ENCODE measurements around the gene TPK1. TPM values are rescaled to one million over a fixed set of nuclear protein-coding genes. Genes with fewer than 3 reads are reported as not detected.
"Not testable (repeated sequence)": the region's sequence is repeated elsewhere in the genome, so short reads cannot be mapped to it uniquely, and the experiment has no call there.

TPK1 gene
- polyA plus RNA-seq, 1 of the 3 experiments (the other 2 are of a cell fraction): 3.3 TPM

DNA sequence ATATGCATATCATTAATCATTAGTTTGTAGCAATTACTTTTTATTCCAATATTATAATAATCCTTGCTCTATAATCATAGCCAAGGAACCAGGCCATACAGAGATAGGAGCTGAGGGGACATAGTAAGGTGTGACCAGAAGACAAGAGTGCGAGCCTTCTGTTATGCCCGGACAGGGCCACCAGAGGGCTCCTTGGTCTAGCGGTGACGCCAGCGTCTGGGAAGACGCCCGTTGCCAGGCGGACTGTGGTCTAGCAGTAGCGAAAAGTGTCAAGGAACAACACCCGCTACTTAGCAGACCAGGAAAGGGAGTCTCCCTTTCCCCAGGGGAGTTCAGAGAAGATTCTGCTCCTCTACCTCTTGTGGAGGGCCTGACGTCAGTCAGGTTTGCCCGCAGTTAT is 109.0 kb downstream of the TPK1 start:
- H3K79me2 ChIP-seq (ENCODE audit: insufficient read depth); H3F3A ChIP-seq (replicated peaks; ENCODE audit: insufficient read depth); H3K9ac ChIP-seq; H2AFZ ChIP-seq (ENCODE audit: low read depth); H4K20me1 ChIP-seq (ENCODE audit: insufficient read depth); CTCF ChIA-PET; H3K4me2 ChIP-seq; DNase-seq; POLR2A ChIA-PET; H3K27me3 ChIP-seq (ENCODE audit: insufficient read depth); H3K4me3 ChIP-seq (ENCODE audit: low read depth in 2 of 2, low read length in 1 of 2); H3K9me3 ChIP-seq; H3K36me3 ChIP-seq (replicated peaks in 1 of 2; ENCODE audit: control insufficient read depth in 1 of 2, insufficient read depth in 2 of 2, low read length in 1 of 2); H3K27ac ChIP-seq (ENCODE audit: low read depth in 2 of 2, low read length in 1 of 2); H3K4me1 ChIP-seq (ENCODE audit: control insufficient read depth in 1 of 2, insufficient read depth in 2 of 2, low read depth in 1 of 2, low read length in 1 of 2); H3K9me2 ChIP-seq: not testable (repeated sequence)
- TF ChIP-seq CTCF (IDR thresholded peaks at IDR 0.05): peak; percentile 56
- WGBS (ENCODE audit: low lambda C conversion rate): 37% methylated on average over 11 of the region's 12 CpGs

DNA sequence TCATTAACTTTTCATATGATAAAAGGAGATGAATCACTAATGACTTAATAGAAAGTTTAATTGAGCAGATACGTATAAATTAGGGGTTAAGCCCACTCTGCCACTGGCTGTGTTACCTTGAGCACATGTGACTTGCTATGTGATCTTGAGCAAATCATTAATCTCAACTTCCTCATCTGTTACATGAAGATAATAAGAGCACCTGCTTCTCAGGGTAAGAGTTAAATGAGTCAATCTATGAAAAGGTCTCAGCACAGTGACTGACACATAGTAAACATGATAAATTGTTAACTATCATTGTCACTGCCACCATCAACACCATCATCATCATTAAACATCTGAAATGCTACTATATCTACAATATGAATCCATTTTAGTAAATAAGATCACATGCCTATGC is 110.8 kb downstream of the TPK1 start:
- no peaks in the 10 kb centered on the region for H4K20me1 ChIP-seq (ENCODE audit: insufficient read depth)
- no peaks in the 10 kb centered on the region for H3F3A ChIP-seq (replicated peaks; ENCODE audit: insufficient read depth)
- no peak overlapping the region for H3K9ac ChIP-seq
- no peaks in the 10 kb centered on the region for H3K36me3 ChIP-seq (replicated peaks in 1 of 2; ENCODE audit: control insufficient read depth in 1 of 2, insufficient read depth in 2 of 2, low read length in 1 of 2)
- H3K4me2 ChIP-seq: no peak overlapping the region
- H3K9me2 ChIP-seq: no peaks in the 10 kb centered on the region
- WGBS (ENCODE audit: low lambda C conversion rate): 6% methylated on average over 1 of the region's 1 CpG
- H3K9me3 ChIP-seq: 0 out of 2 replicates have a peak, but pooled peaks cover 4% of the 10 kb centered on the region
- CTCF ChIA-PET: no interaction called here
- H3K27ac ChIP-seq (ENCODE audit: low read depth in 2 of 2, low read length in 1 of 2): no peak overlapping the region
- no peak overlapping the region for H2AFZ ChIP-seq (ENCODE audit: low read depth)
- H3K4me1 ChIP-seq (ENCODE audit: control insufficient read depth in 1 of 2, insufficient read depth in 2 of 2, low read depth in 1 of 2, low read length in 1 of 2): no peaks in the 10 kb centered on the region
- POLR2A ChIA-PET: no interaction called here
- H3K79me2 ChIP-seq (ENCODE audit: insufficient read depth): no peaks in the 10 kb centered on the region
- H3K4me3 ChIP-seq (ENCODE audit: low read depth in 2 of 2, low read length in 1 of 2): no peak overlapping the region
- no peaks in the 10 kb centered on the region; the same call in 1 of the 2 replicates for H3K27me3 ChIP-seq (ENCODE audit: insufficient read depth)
- DNase-seq: no peak
- no peak for TF ChIP-seq RFX5 (IDR thresholded peaks at IDR 0.05; ENCODE audit: low read length)
- no peak for TF ChIP-seq JUND (IDR thresholded peaks at IDR 0.05)
- TF ChIP-seq FOXJ3 (CRISPR knock-in tag; IDR thresholded peaks at IDR 0.05): no peak
- no peak for TF ChIP-seq SIN3A (IDR thresholded peaks at IDR 0.05; ENCODE audit: borderline replicate concordance, low read depth, low read length)
- no peak for TF ChIP-seq MXI1 (IDR thresholded peaks at IDR 0.05; ENCODE audit: low read depth, low read length)
- TF ChIP-seq NFIC (IDR thresholded peaks at IDR 0.05; ENCODE audit: borderline replicate concordance): no peak

DNA sequence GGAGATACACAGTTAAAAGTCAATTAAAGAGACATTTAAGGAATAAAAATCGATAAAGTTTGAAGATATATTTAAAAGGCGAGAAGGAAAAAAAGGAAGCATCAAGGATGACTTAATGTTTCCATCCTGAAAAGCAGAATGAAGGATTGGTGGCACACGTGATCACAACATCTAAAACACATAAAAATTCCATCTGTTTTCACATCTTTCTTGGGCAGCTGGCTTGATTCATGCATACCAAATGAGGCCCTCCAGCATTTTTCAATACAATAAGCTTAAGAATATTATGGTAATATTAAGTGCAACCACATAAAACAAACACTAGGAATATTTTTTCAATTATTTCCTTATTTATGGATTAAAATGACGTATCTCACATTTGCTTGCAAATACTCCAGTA is 112.6 kb downstream of the TPK1 start:
- no peak overlapping the region for H2AFZ ChIP-seq (ENCODE audit: low read depth)
- H3K27ac ChIP-seq (ENCODE audit: low read depth in 2 of 2, low read length in 1 of 2): no peak overlapping the region
- POLR2A ChIA-PET: no interaction called here
- no peak overlapping the region for H3K4me2 ChIP-seq
- H3K4me1 ChIP-seq (ENCODE audit: control insufficient read depth in 1 of 2, insufficient read depth in 2 of 2, low read depth in 1 of 2, low read length in 1 of 2): no peaks in the 10 kb centered on the region
- no peaks in the 10 kb centered on the region for H3K9me2 ChIP-seq
- no peaks in the 10 kb centered on the region for H3K9me3 ChIP-seq
- no peak for TF ChIP-seq YY1 (IDR thresholded peaks at IDR 0.05; ENCODE audit: low read depth)
- no peak for TF ChIP-seq FOXM1 (IDR thresholded peaks at IDR 0.05; ENCODE audit: low read depth)
- TF ChIP-seq, protein P1, sequence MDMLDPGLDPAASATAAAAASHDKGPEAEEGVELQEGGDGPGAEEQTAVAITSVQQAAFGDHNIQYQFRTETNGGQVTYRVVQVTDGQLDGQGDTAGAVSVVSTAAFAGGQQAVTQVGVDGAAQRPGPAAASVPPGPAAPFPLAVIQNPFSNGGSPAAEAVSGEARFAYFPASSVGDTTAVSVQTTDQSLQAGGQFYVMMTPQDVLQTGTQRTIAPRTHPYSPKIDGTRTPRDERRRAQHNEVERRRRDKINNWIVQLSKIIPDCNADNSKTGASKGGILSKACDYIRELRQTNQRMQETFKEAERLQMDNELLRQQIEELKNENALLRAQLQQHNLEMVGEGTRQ (IDR thresholded peaks at IDR 0.05; ENCODE audit: borderline replicate concordance, low read depth, low read length): no peak
- TF ChIP-seq, protein P2, sequence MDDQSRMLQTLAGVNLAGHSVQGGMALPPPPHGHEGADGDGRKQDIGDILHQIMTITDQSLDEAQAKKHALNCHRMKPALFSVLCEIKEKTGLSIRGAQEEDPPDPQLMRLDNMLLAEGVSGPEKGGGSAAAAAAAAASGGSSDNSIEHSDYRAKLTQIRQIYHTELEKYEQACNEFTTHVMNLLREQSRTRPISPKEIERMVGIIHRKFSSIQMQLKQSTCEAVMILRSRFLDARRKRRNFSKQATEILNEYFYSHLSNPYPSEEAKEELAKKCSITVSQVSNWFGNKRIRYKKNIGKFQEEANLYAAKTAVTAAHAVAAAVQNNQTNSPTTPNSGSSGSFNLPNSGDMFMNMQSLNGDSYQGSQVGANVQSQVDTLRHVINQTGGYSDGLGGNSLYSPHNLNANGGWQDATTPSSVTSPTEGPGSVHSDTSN (IDR thresholded peaks at IDR 0.05): no peak
- TF ChIP-seq, protein P3, sequence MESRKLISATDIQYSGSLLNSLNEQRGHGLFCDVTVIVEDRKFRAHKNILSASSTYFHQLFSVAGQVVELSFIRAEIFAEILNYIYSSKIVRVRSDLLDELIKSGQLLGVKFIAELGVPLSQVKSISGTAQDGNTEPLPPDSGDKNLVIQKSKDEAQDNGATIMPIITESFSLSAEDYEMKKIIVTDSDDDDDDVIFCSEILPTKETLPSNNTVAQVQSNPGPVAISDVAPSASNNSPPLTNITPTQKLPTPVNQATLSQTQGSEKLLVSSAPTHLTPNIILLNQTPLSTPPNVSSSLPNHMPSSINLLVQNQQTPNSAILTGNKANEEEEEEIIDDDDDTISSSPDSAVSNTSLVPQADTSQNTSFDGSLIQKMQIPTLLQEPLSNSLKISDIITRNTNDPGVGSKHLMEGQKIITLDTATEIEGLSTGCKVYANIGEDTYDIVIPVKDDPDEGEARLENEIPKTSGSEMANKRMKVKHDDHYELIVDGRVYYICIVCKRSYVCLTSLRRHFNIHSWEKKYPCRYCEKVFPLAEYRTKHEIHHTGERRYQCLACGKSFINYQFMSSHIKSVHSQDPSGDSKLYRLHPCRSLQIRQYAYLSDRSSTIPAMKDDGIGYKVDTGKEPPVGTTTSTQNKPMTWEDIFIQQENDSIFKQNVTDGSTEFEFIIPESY (IDR thresholded peaks at IDR 0.05; ENCODE audit: borderline replicate concordance, low read depth): no peak
- TF ChIP-seq NFIC (IDR thresholded peaks at IDR 0.05; ENCODE audit: borderline replicate concordance): no peak
- no peak for TF ChIP-seq MEF2A (IDR thresholded peaks at IDR 0.05; ENCODE audit: borderline replicate concordance, low read depth)
- H3K9ac ChIP-seq: no peak overlapping the region
- no peak overlapping the region for H3K4me3 ChIP-seq (ENCODE audit: low read depth in 2 of 2, low read length in 1 of 2)
- CTCF ChIA-PET: no interaction called here
- no peaks in the 10 kb centered on the region for H4K20me1 ChIP-seq (ENCODE audit: insufficient read depth)
- no peaks in the 10 kb centered on the region for H3F3A ChIP-seq (replicated peaks; ENCODE audit: insufficient read depth)
- WGBS (ENCODE audit: low lambda C conversion rate): 3% methylated on average over 4 of the region's 4 CpGs
- DNase-seq: no peak
- no peaks in the 10 kb centered on the region; the same call in 1 of the 2 replicates for H3K27me3 ChIP-seq (ENCODE audit: insufficient read depth)
- H3K36me3 ChIP-seq (replicated peaks in 1 of 2; ENCODE audit: control insufficient read depth in 1 of 2, insufficient read depth in 2 of 2, low read length in 1 of 2): no peaks in the 10 kb centered on the region
- no peaks in the 10 kb centered on the region for H3K79me2 ChIP-seq (ENCODE audit: insufficient read depth)
